22Rv1 (cell line): ENCODE data around the gene FBXW8.

Experiments
- H3K27ac ChIP-seq: fragments of 450-650 bp; 2 replicates; pipeline ENCODE4 v1.5.1; 2017
- CTCF ChIP-seq: fragments of 450-650 bp; IDR thresholded peaks from 2 replicates; pipeline ENCODE4 v1.5.1; 2017; ENCODE audit warnings: mild to moderate bottlenecking
- ZFX ChIP-seq: fragments of 450-650 bp; IDR thresholded peaks from 2 replicates; pipeline ENCODE4 v1.6.1; 2017; ENCODE audit warnings: antibody characterized with exemption, borderline replicate concordance

The FBXW8 gene

GRCh38 chr12:117047810-117048584, 137.2 kb downstream of the FBXW8 start:
- no peak overlapping the region for H3K27ac ChIP-seq
- TF ChIP-seq ZFX (no peak), CTCF (no peak)

- H3K27ac ChIP-seq, result no peak overlapping the region
- TF ChIP-seq ZFX, result no peak
- no peak for TF ChIP-seq CTCF
These were observed 137.8 kb downstream of the FBXW8 start for GRCh38 chr12:117048585-117048904.

- TF ChIP-seq ZFX, result no peak
- TF ChIP-seq CTCF, result no peak
- no peak overlapping the region for H3K27ac ChIP-seq
These were observed 138.5 kb downstream of the FBXW8 start for GRCh38 chr12:117049295-117049694.

- TF ChIP-seq CTCF (no peak), ZFX (no peak)
- no peak overlapping the region for H3K27ac ChIP-seq
These were observed 139.3 kb downstream of the FBXW8 start for GRCh38 chr12:117050060-117050459.

- TF ChIP-seq ZFX (no peak), CTCF (no peak)
These were observed 140.6 kb downstream of the FBXW8 start for GRCh38 chr12:117051380-117051779.

GRCh38 chr12:117052386-117053049, 141.8 kb downstream of the FBXW8 start:
- TF ChIP-seq CTCF, result no peak
- H3K27ac ChIP-seq, result no peak overlapping the region

More at GRCh38 chr12:117051380-117051779, 140.6 kb downstream of the FBXW8 start:
- H3K27ac ChIP-seq, result no peak overlapping the region

- no peak overlapping the region for H3K27ac ChIP-seq
- TF ChIP-seq ZFX (no peak), CTCF (no peak)
These were observed 142.3 kb downstream of the FBXW8 start for GRCh38 chr12:117053050-117053400.
